Retina (tissue), 1 donor: ENCODE data around the gene SCUBE1.
"Not testable (repeated sequence)": the region's sequence is repeated elsewhere in the genome, so short reads cannot be mapped to it uniquely, and the experiment has no call there.

Experiments
- DNase-seq: peaks from one replicate; pipeline ENCODE4 v3.0.0-alpha.2; 2016

The SCUBE1 gene

DNA sequence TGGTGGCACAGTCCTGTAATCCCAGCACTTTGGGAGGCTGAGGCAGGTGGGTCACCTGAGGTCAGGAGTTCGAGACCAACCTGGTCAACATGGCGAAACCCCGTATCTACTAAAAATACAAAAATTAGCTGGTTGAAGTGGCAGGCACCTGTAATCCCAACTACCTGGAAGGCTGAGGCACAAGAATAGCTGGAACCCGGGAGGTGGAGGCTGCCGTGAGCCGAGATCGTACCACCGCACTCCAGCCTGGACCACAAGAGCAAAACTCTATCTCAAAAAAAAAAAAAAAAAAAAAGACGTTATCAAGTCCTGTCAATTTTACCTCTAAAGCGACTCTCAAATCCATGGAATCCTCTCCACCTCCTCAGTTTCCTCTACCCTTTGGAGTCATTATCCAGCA lies 12.5 kb upstream of the SCUBE1 start:
- DNase-seq = not testable (repeated sequence)

DNA sequence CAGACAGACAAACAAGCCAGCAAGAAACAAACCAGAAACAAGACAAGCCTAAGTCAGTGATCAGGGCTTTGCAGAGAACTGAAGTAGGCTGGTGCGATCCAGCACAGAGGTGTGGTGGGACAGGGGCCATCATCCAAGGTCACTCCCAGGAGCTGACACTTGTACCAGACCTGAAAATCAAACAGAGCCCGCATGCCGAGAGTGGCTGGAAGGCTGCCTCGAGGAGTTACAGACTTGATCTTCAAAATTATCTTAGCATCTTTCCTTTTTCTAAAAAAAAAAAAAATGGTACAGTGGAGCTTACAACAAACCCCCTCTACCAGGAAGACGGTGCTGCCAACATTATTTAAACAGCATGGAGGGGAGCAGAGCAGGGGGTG lies 8.8 kb upstream of the SCUBE1 start:
- no peak for DNase-seq

DNA sequence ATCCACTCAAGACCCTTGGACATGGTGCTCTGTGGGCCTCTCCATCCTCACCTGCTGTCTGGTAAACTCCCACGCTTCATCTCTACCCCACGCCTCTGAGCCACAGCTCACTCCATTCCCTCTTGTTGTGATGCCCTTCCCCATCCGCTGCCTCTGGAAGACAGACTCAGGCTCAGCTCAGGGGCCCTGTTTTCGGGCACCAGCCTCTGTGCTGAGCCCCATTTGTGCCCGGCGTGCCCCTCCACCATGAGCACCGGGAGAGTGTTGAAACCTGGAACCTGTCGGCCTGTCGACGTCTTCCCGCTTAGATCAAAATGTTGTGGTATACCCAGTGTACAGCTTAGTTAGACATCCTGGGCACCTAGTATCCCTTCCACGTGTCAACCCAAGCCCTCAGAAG lies 6.5 kb upstream of the SCUBE1 start:
- DNase-seq = no peak

DNA sequence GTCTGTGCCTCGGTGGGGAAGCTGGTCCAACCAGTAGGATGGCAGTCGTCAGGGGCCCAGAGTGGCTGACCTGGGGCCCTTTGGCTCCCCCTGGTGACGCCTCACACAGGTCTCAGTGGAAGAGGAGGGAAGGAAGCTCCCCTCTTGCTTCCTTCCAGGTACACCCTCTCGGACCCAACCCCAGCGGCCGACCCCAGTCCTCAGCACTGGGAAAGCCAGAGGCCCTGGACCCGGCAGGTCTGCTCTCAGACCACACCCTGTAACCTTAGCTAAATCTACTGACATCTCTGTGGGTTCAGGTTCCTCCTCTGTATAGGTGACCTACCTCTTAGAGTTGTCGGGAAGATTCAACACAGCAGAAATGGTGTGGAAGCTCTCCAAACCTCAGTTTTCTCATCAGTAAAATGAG lies 3.4 kb upstream of the SCUBE1 start:
- peak; percentile 63 for DNase-seq

DNA sequence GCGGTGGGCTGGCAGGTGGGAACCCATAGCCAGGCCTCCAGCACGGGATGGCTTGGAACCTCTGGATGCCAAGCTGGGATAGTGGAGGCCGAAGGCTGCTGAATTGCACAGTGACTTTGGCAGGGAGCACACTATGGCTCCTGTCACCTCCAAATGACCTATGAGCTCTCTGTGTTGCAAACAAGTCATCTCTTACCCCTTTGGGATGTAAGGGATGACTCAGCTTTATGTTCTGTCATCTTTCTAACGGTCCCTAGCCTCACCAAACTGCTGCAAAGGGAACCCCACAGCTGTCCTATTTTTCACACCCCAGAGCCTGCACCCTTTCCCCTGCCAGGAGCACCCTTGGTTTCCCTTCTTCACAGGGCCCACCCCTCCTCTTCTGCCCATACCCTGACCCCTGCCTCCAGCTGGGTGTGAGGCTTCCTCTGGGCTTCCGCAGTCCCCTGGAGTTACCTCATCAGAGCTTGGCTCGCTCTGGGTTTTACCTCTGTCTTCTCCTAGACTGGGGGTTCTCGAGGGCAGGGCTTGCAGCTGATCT lies 2.7 kb upstream of the SCUBE1 start:
- no peak for DNase-seq

DNA sequence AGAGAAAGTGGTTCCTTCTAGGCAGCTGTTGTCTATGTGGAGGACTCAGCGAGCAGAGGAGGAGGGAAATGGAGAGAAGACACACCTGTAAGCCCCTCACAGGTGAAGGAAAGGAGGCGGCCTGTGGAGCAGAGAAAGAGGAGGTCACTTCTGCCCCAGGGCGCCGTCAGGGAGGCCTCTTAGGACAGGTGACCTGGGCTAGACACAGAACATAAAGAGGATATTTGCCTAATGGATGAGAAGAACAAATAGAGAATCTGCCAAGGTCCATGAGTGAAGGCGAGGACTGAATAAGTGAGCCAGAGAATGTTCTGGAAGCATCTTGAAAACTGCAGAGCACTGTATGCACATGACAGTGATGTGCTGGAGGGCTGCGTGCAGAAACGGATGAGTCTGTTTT lies 2.2 kb upstream of the SCUBE1 start:
- no peak for DNase-seq

DNA sequence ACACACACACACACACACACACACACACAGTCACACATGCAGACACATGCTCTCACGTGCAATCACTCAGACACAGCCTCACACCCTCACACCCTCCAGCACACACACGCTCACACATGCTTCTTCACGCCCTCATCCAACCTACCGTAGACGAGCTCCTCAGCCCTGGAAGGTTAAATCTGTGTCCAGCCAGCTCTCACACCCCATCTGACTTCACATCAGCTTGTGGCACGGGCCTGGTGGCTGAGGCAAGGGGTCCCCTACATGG lies 1.3 kb upstream of the SCUBE1 start:
- DNase-seq = no peak

DNA sequence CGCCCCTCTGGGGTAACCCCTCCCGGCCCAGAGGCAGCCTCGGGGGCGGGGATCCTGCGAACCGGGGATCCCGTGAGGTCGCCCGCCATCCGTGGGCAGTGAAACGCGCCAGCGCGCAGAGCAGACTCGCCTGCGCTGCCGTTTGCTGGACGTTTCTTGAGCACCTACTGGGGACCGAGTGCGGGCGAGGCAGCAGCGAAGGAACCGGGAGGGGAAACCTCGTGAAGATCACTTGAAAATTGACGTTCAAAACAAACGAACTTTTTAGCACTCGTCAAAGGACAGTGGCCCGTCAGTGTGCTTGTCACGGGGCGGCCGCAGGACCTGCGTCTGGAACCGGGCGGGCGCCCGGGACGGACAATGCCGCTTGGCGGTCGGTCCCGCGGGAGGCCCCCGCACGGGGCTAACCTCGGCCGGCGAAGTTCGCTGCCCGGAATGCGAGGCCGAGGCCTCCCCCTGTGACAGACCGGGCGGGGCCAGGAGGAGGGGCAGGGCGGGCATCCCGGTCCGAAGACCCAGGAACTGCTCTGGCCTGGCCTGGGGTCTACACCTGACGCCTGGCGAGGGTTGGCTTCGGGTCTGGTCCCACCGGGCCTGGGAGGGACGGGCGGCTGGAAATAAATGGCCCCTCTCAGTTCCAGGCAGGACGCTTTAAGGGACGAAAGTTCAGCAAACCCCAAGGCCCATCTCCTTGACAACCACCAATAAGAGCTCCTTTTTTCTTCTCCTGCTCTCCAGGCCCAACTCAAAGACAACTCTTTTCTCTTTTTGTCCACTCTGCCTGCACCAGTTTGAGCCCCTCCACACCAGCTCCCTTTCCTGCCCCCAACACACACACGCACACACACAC lies 723 bp upstream of the SCUBE1 start:
- peak; percentile 71 for DNase-seq

DNA sequence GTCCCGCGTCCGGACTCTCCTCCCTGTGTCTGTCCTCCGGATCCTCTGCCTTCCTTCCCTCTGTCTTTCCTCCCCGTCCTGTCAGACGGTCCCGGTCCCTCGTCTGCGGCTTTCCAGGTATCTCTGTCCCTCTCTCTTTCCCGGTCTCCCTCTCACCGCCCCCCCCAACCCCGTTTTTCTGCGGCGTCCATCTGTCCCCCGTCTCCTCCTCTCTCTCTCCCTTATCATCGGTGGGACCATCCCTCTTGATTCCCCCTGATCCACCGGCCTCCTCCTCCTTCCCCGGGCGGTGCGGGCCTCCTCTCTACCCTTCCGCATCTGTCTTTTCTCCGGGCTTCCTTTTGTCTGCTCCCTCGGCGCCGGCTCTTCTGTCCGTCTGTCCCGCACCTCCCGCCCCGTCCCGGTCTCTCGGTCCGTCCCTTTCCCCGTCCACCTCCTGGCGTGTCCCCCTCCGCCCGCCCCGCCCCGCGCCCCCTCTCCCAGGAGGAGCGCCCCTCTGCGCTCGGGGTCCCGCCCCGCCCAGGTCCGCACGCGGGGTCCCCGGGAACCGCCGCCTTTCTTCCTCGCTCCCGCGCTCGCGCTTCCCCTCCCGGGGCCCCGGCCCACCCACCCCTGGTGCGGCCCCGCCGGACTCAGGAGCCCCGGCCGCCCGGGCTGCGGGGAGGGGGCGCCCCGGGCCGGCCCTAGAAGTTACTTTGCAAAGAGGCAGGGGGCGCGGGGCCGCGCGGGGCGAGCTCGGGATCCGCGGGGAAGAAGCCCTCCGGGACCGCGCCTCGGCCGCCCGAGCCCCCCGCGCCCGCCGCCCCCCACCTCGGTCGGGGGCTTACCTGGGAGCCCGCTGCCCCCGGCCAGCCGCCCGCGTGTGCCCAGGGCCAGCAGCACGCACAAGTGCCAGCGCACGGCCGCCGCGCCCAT lies 568 bp downstream of the SCUBE1 start:
- no peak for DNase-seq

DNA sequence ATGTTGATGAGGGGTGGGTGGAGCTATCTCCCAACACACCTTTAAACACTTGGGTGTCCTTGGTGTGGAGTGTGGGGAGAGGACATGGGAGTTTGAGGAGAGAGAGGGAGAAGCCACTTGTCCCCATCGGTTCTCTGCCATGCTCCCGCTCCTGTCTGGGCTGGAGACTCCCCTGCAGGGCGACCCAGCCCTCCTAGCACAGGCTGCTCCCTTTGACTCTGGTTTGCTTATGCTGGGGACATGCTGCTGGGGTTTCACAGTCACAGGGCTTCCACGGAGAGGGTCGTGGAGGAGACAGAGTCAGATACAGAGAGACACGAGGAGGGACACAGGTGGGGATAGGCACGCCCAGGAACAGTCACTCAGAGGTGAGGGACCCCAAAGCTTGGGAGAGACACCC lies 1.6 kb downstream of the SCUBE1 start:
- no peak for DNase-seq

DNA sequence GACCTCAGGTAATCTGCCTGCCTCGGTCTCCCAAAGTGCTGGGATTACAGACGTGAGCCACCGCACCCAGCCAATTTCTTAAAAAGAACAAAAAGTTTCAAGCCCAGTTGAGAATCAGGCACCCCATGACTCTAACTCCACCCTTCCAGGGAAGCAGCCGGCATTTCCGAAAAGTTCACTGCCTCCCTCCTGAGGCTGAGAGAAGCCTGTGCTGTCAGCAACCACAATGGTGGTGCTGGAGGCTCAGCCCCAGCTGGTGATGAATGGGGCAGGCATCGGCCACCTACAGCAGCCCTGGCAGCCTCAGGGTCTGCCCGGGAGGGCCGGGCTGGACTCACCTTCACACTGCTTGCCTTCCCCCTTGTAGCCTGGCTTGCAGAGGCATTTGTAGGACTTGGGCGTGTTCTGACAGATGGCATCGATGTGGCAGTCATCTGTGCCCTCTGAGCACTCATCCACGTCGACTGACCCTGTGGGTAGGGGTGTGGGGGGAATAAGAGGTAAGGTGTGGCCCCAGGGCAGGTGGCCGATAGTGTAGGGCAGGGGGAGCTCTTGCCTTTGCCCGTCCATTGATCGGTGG lies 4.3 kb downstream of the SCUBE1 start:
- DNase-seq = no peak

DNA sequence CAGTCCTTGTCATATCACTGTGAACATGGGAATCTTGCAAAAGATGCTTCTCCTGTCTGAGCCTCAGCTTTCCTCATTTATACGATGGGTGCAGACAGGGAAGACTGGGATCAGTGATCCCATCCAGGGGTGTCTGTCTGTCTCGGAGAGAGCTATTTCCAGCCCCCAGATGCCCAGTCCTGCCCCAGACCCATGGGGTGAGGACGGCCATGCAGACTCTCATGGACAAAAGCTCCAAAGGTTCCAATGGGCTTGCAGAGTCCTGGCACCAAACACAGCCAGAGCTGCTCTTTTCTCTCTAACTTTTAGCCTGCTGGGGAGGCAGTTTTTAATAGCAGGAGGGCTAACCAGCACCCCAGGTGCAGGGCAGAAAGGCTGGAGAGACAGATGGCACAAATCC lies 5.2 kb downstream of the SCUBE1 start:
- DNase-seq = no peak

DNA sequence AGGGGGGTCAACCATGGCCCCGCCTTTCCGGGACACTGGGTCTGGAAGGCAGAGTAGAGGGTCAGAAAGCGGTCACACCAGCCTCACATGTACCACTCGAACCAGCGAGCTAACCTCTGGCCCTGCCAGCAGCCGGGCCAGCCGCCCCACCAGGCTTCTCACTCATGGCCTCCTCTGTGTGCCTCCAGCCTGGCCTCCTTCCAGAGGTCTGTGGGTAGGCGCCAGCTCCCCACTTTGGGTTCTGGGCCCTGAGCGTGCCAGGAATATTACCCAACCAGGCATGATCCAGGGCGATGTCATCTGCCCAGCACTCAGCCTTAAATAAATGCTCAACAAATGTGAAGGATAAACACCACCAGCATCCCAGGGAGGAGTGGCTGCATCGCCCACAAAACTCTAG lies 5.8 kb downstream of the SCUBE1 start:
- DNase-seq = no peak

DNA sequence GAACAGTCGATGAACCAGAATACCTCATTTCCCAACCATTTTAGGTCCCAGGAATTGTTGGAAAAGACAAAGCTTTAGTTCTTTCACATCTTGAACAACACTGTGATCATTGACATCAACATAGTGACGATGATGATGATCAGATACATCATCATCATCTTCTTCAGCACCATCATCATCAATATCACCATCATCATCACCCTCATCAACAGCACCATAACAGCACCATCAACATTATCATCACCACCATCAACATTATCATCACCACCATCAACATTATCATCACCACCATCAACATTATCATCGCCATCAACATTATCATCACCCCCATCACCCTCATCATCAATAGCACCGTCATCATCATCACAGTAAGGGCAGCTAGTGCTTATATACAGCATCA lies 8.8 kb downstream of the SCUBE1 start:
- no peak for DNase-seq

DNA sequence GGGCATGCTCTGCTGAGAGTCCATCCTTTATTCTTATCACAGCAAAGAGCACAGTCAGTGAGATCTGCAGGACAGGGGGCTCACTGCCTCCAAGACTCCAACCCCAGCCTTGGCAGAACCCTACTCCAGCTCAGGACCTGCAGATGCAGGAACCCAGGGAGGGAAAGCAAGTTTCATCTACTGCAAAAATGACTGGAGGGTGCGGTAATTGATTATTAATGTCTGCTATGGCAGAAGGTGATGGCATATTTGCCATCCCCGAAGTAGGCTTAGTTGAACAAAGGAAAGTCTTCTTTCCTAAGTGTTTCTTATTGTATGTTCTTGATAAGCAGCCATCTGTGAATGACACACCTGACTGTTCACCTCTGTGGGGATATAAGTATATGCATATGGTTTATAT lies 9.2 kb downstream of the SCUBE1 start:
- no peak for DNase-seq

DNA sequence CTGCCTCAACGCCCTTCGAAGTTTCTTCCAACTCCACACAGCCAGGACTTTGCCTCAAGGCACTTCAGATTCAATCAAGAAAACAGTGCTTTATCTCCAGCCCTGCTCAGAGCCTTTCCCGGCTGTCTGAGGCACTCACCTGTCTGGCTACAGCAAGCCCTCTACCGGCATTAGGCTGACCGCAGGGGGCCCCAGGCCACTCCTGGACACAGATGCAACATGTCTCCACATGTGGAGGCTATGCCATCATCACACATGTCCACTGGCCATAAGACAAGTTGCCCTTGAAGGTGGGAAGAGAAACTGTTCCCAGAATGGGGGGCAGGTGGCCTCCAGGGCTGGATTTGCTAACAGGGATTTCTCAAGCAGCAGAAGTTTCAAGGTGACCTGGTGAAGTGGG lies 10.0 kb downstream of the SCUBE1 start:
- DNase-seq = no peak

DNA sequence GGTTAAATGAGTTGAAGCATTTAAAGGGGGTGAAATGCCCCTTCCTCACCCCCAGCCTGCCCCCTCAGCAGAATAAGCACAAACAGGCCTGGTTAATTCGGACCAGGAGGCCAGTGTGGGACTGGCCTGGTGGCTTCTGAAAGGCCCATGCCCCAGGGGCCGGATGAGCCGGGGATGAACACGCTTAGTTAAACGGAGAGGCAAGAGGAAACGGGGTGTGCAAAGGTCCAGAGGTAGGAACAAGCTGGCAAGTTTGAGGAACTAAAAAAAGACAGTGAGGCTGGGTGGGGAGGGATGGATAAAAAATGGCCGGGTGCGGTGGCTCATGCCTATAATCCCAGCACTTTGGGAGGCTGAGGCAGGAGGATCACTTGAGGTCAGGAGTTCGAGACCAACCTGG lies 11.5 kb downstream of the SCUBE1 start:
- no peak for DNase-seq

DNA sequence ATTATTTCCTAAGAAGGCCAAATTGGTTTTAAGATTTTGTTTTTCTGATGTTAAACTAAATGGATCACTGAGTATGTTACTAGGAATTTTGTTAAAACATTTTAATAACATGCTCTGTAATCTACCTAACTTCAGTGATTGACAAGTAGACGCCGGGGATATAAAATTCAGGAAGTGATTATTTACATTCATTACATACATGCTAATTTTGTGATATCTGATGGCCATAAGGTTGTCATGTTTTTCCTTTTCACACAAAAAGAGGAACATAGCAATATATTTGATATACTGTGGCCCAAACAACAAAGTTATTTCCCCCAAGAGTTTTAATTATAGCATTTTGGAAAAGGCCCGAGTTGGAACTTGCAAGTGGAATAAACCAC lies 12.1 kb downstream of the SCUBE1 start:
- DNase-seq = no peak

DNA sequence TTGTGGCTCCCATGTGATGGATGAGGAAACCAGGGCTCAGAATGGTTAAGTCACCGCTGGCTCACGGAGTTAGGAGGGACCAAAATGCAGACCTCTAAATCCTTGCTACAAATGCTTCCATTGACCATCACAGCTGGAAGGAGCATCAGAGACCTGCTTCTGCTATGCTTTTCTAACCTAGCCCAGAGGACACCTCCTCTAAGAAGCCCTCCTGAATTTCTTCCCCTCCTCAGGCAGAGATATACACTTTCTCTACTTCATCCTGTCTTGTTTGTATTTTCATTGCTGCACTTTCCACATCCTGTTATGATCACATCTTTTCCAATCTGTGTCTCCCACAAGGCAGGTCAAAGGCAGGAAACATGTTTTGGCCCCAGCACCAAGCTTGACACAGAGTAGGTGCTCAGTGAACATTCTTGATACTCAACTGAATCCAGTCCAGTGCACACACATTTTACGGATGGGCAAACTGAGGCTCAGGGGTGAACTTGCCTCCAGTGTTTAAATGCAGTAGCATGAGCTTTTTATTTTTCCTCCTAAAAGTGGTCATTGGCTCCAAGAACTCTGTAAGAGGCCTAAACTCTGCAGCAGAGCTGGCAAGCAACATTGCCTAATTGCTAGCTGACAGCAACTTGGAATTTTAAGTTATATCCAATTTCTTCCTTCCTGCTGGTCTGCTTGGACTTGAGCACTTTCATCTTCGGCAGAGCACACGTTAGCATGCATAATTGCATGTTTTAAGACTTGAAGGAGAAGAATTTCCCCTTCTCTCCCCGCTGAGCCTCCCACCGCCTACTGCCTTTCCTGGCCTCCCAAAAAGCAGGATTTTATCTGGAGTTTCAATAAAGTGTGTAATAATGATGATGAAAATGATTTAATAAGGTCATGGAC lies 12.7 kb downstream of the SCUBE1 start:
- no peak for DNase-seq

DNA sequence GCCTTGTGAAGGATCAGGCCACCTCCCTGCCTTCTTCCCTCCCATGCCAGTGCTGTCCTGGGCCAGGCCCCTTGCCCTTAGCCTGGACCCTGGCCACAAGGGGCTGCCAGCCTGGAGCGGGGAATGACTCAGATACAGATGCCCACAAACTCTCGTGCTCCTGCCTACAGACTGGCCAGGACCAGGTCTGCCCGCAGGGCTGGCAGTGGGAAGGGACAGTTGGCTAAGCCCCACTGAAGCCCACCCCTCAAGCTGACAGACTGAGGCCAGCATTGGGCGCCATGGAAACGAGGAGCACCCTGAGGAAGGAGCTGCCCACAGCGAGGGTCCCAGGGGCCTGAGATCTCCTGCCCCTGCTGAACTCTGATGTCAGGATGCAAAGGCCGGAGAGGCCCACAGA lies 14.1 kb downstream of the SCUBE1 start:
- no peak for DNase-seq

DNA sequence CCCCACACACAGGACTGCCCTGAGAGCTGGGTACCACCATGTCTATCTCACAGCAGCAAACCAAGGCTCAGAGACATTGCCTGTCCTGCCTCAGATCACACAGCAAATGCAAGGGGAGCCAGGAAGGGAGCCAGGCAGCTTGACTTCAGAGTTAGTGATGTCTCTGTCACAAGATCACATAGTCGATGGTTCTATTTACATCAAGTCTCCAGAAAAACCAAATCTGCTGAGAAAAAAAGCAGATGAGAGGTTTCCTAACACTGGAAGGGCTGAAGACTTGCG lies 16.1 kb downstream of the SCUBE1 start:
- no peak for DNase-seq

DNA sequence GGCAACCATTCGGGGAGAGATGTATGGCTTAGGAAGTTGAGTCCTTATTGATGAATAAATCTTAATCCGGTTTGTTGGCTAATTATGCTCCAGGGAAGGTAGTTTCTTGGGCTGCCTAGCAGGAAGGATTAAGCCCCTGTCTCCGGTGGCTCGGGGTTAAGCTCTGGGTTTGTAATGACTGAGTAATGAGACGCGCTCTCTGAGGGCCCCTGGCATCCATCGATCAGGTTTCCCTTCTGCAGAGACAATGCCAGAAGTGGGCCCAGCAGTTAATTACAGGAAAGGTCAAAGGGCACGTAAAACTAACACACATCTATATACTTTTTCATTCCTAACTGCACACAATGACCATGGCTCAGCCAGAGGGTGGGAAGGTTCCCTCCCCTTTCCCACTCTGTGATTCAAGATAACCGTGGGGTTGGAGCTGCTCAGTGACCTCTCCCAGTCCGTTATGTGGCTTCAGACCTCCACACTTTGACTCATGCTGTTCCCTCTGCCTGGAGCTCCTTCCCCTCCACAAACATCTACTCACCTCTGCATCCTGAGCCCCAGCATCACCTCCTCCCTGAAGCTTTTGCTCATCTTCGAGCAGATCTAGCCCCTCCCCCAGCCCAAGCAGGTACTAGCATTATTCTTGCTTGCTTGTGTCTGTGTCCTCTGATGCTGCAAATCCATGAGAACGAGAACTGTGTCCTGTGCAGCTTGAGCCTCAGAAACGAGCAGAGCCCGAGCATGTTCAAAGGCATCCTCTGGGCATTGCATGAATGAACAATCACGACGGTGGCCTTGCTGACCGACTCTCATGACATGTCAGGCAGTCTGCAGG lies 16.6 kb downstream of the SCUBE1 start:
- DNase-seq = peak; percentile 76
